Measurements from ENCODE around the gene UQCC5. TPM values are rescaled to one million over a fixed set of nuclear protein-coding genes. Genes with fewer than 3 reads are reported as not detected.

Gene UQCC5
- total RNA-seq, 1 donor from 2014 or later: 2.0 TPM

DNA sequence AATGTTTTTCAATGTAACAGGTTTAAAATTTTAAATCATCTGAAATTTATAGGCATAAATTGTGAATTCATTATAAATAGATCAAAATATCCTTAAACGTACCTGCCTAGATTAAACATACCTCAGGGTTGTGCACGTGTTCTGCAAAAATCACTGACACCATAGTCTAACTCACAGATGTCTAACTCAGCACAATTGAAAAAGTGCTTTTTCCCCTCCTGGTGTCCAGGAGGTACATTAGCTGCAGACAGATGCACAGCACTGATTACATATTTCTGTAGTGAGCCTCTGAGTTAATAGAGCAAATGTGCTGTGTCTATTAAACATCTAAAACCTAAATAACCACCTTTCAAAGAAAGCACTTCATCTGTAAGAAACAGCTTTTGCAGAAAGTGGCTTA is 10.7 kb downstream of the UQCC5 start:
- no peak overlapping the region for H3K4me2 ChIP-seq
- Mint-ChIP-seq H3K27ac (no peak overlapping the region), H3K36me3 (peaks cover 14% of the 10 kb centered on the region), H3K4me1 (no peaks in the 10 kb centered on the region), H3K9me3 (no peaks in the 10 kb centered on the region), H3K27me3 (ENCODE audit: insufficient read depth, low read depth) (no peaks in the 10 kb centered on the region), H3K4me3 (no peak overlapping the region)
- H3K9me3 ChIP-seq (ENCODE audit: low read depth): no peaks in the 10 kb centered on the region
- peaks cover 36% of the 10 kb centered on the region for H3F3A ChIP-seq (ENCODE audit: low read depth)
- no peak overlapping the region for H3K27ac ChIP-seq
- H3K27me3 ChIP-seq: no peaks in the 10 kb centered on the region
- TF ChIP-seq EZH2 (IDR thresholded peaks at IDR 0.05) (no peak), EZH2phosphoT487 (IDR thresholded peaks at IDR 0.05) (no peak)
- TF ChIP-seq, protein P1, sequence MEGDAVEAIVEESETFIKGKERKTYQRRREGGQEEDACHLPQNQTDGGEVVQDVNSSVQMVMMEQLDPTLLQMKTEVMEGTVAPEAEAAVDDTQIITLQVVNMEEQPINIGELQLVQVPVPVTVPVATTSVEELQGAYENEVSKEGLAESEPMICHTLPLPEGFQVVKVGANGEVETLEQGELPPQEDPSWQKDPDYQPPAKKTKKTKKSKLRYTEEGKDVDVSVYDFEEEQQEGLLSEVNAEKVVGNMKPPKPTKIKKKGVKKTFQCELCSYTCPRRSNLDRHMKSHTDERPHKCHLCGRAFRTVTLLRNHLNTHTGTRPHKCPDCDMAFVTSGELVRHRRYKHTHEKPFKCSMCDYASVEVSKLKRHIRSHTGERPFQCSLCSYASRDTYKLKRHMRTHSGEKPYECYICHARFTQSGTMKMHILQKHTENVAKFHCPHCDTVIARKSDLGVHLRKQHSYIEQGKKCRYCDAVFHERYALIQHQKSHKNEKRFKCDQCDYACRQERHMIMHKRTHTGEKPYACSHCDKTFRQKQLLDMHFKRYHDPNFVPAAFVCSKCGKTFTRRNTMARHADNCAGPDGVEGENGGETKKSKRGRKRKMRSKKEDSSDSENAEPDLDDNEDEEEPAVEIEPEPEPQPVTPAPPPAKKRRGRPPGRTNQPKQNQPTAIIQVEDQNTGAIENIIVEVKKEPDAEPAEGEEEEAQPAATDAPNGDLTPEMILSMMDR (IDR thresholded peaks at IDR 0.05): no peak
- H2AFZ ChIP-seq (replicated peaks): no peak overlapping the region
- no peak for DNase-seq (ENCODE audit: low spot score)
- H3K4me3 ChIP-seq: no peak overlapping the region
- peaks cover 13% of the 10 kb centered on the region for H3K36me3 ChIP-seq
- H4K20me1 ChIP-seq (ENCODE audit: low read depth): peaks cover 9% of the 10 kb centered on the region
- no peak overlapping the region for H3K9ac ChIP-seq
- H3K4me1 ChIP-seq: no peaks in the 10 kb centered on the region
- H3K79me2 ChIP-seq (ENCODE audit: low read depth): peaks cover 6% of the 10 kb centered on the region

DNA sequence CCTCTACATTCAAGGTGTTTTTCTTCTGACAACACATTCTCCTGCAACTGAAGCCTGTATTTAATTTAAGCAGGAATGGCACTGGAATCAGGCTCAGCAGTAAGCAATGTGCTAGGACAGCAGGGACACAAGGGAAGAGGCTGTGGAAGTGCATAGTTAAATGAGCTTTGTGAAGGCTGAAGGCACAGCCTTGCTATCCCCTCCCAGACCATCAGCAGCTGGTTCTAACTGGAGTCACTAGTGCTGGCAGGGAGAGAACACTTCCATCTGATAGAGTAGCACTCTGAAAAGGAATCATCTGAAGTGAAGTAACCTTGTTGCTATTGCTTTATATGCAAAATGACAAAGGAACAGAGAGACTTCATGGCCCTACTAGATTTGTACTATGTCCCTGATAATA is 14.7 kb downstream of the UQCC5 start:
- H4K20me1 ChIP-seq (ENCODE audit: low read depth): no peaks in the 10 kb centered on the region
- H3K9me3 ChIP-seq (ENCODE audit: low read depth): no peaks in the 10 kb centered on the region
- H3K27ac Mint-ChIP-seq: no peak overlapping the region
- H3K27me3 ChIP-seq: no peaks in the 10 kb centered on the region
- H3K27me3 Mint-ChIP-seq (ENCODE audit: insufficient read depth, low read depth): no peaks in the 10 kb centered on the region
- H3F3A ChIP-seq (ENCODE audit: low read depth): peaks cover 18% of the 10 kb centered on the region
- H3K79me2 ChIP-seq (ENCODE audit: low read depth): no peaks in the 10 kb centered on the region
- H3K36me3 ChIP-seq: peaks cover 13% of the 10 kb centered on the region
- H3K36me3 Mint-ChIP-seq: peaks cover 19% of the 10 kb centered on the region
- no peak overlapping the region for H3K27ac ChIP-seq
- no peak for TF ChIP-seq EZH2 (IDR thresholded peaks at IDR 0.05)
- TF ChIP-seq, protein P1 (IDR thresholded peaks at IDR 0.05): no peak
- no peak for TF ChIP-seq EZH2phosphoT487 (IDR thresholded peaks at IDR 0.05)
- H3K9ac ChIP-seq: no peak overlapping the region
- no peaks in the 10 kb centered on the region for H3K9me3 Mint-ChIP-seq
- no peaks in the 10 kb centered on the region for H3K4me1 ChIP-seq
- H2AFZ ChIP-seq (replicated peaks): no peak overlapping the region
- no peaks in the 10 kb centered on the region for H3K4me1 Mint-ChIP-seq
- H3K4me3 Mint-ChIP-seq: no peak overlapping the region
- no peak for DNase-seq (ENCODE audit: low spot score)
- H3K4me2 ChIP-seq: no peak overlapping the region
- H3K4me3 ChIP-seq: no peak overlapping the region

DNA sequence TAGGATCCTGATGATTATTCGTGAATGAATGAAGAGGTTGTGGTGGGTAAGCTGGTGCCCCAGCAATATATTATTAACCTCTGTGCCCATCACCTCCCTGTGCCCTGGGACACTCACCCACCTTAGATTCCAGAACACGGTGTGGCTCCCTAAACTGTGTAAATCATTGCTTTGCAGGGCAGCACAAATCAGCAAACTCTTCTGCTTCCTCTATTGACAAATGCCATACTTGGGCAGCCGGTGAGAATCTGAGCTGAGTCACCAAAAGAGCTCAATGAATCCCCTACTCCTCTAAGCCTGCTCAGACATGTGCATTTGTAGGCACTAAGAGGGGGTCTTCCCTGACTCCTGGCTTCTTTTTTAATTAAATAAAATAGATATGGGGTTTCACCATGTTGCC is 15.7 kb downstream of the UQCC5 start:
- peaks cover 15% of the 10 kb centered on the region for H3F3A ChIP-seq (ENCODE audit: low read depth)
- H4K20me1 ChIP-seq (ENCODE audit: low read depth): peaks cover 5% of the 10 kb centered on the region
- no peak overlapping the region for H3K27ac Mint-ChIP-seq
- no peak overlapping the region for H3K4me3 ChIP-seq
- no peaks in the 10 kb centered on the region for H3K27me3 ChIP-seq
- no peaks in the 10 kb centered on the region for H3K4me1 ChIP-seq
- H2AFZ ChIP-seq (replicated peaks): no peak overlapping the region
- H3K9me3 ChIP-seq (ENCODE audit: low read depth): no peaks in the 10 kb centered on the region
- H3K4me1 Mint-ChIP-seq: no peaks in the 10 kb centered on the region
- no peak overlapping the region for H3K9ac ChIP-seq
- no peak overlapping the region for H3K27ac ChIP-seq
- no peak overlapping the region for H3K4me3 Mint-ChIP-seq
- no peaks in the 10 kb centered on the region for H3K9me3 Mint-ChIP-seq
- peaks cover 17% of the 10 kb centered on the region for H3K36me3 Mint-ChIP-seq
- H3K27me3 Mint-ChIP-seq (ENCODE audit: insufficient read depth, low read depth): no peaks in the 10 kb centered on the region
- TF ChIP-seq, protein P1 (IDR thresholded peaks at IDR 0.05): no peak
- TF ChIP-seq EZH2 (IDR thresholded peaks at IDR 0.05) (no peak), EZH2phosphoT487 (IDR thresholded peaks at IDR 0.05) (no peak)
- no peak overlapping the region for H3K4me2 ChIP-seq
- no peak for DNase-seq (ENCODE audit: low spot score)
- H3K36me3 ChIP-seq: peaks cover 3% of the 10 kb centered on the region
- no peaks in the 10 kb centered on the region for H3K79me2 ChIP-seq (ENCODE audit: low read depth)

All from neural progenitor cell (in vitro differentiated cells).